Pancreas (tissue), 10 donors: ENCODE data around the gene TRAF4. TPM values are rescaled to one million over a fixed set of nuclear protein-coding genes. Genes with fewer than 3 reads are reported as not detected.

ENCODE experiments used
- ATAC-seq, 4 donors: fragments of 200-7000 bp; cut with Tn5 transposase; one replicate each; pipeline versions ENCODE4 v1.8.0 to v1.9.1; 2020; ENCODE audit warnings: mild to moderate bottlenecking in 4 of 4, moderate library complexity in 4 of 4
- DNase-seq, 6 donors: peaks; one replicate each; pipeline ENCODE4 v3.0.0-alpha.2; 2020
- FAIRE-seq: peaks from 2 replicates; lab custom pipeline; 2012; peaks lifted over from hg19 to GRCh38; lab: Jason Lieb, UNC
- H3K27ac ChIP-seq, 4 donors: fragments of 200-600 bp; sonication (generic); 1 replicate in 3 of 4; 2 replicates in 1 of 4; pipeline versions ENCODE4 v1.5.0 to v1.8.0; 2020
- H3K27me3 ChIP-seq, 4 donors: fragments of 200-600 bp; one replicate each; pipeline ENCODE4 v1.8.0; 2021
- H3K36me3 ChIP-seq, 3 donors: fragments of 200-600 bp; sonication (generic) in 1 of 3; one replicate each; pipeline versions ENCODE4 v1.5.0 to v1.8.0; 2020 to 2021
- H3K4me1 ChIP-seq, 3 donors: fragments of 200-600 bp; one replicate each; pipeline ENCODE4 v1.8.0; 2021
- H3K4me3 ChIP-seq, 4 donors: fragments of 200-600 bp; sonication (generic) in 2 of 4; one replicate each; pipeline versions ENCODE4 v1.5.0 to v1.8.0; 2020 to 2021
- H3K9me3 ChIP-seq, 4 donors: fragments of 200-600 bp; one replicate each; pipeline ENCODE4 v1.8.0; 2021
- CTCF ChIP-seq, 4 donors: fragments of 200-600 bp; sonication (generic) in 3 of 4; IDR thresholded peaks; one replicate each; pipeline versions ENCODE4 v1.5.0 to v1.8.0; 2021; ENCODE audit warnings: antibody characterized with exemption in 4 of 4
- WGBS, 2 donors: extraction: QIAGEN DNeasy Blood & Tissue Kit; methylation state at CpG; one replicate each; pipeline ENCODE4 v1.1.7; 2013; 5-methylcytosine and 5-hydroxymethylcytosine counted together
- intact Hi-C, 3 donors: fragments of 100-400 bp; cut with DNase I; formaldehyde crosslinking; loops; one replicate each; pipeline versions ENCODE4 v1.11.1 to v1.14.2; 2022
- polyA plus RNA-seq, 2 donors: library from polyadenylated mRNA; stranded (reverse); fragments of 200-250 nt; gene quantifications; one replicate each; pipeline ENCODE4 v1.2.3, GENCODE V29; 2013
- total RNA-seq, 6 donors: library from RNA; stranded (reverse); fragmentation: NEBNext Ultra II Directional in 4 of 6; extraction: Animal tissue kit (Norgen Biotek cat#: 25700) in 4 of 6; gene quantifications; one replicate each; pipeline versions ENCODE4 v1.2.1 to v1.2.4, GENCODE V29; 2021 to 2023
- donor health status: healthy with polysubstance abuse.
- donor health status: DM: no; HTN: no; CAD: no; lungs with moderate emphysema.
- donor health status: DM: no; HTN: no; CAD: no.
- donor health status: control.
- donor health status: control.
- donor health status: Bipolar disorder and iron deficiency.
- donor health status: DM: yes; HTN: yes; CAD: no.
- donor health status: DM: no; HTN: no; CAD: no.
- donor health status: DM: no; HTN: no; CAD: no.
- donor health status: DM: yes; HTN: yes; CAD: no.

Gene TRAF4
- total and polyA plus RNA-seq, 8 donors: 22.6 to 48.2 (median 33.2) TPM

- intact Hi-C loops: no loop called here
- WGBS, 2 donors: 63 to 66% methylated on average over 2 of the region's 2 CpGs
- ATAC-seq (no peak), DNase-seq (no peak), FAIRE-seq (no peak)
- H3K9me3 ChIP-seq: no peaks in the 10 kb centered on the region
- no peak for TF ChIP-seq CTCF (IDR thresholded peaks at IDR 0.05)
- no peak overlapping the region for H3K27ac ChIP-seq
- no peaks in the 10 kb centered on the region for H3K36me3 ChIP-seq
- H3K4me3 ChIP-seq: no peak overlapping the region
- H3K27me3 ChIP-seq: no peaks in the 10 kb centered on the region
- no peaks in the 10 kb centered on the region for H3K4me1 ChIP-seq
Observed at GRCh38 chr17:28796062-28796461, 52.3 kb downstream of the TRAF4 start.

Other genes starting within 250 kb of the TRAF4 start
- under 1 TPM in 2 of 6 donors, not detected in 4; 0.09 to 0.19 TPM for gene FOXN1, start 237.7 kb upstream of the TRAF4 start, total RNA-seq
- under 1 TPM in 1 of 2 donors, not detected in 1; 0.02 TPM for gene FOXN1, start 237.7 kb upstream of the TRAF4 start, polyA plus RNA-seq
- 10 to 100 TPM in 4 of 6 donors, 1 to 10 TPM in 2; 9.3 to 17.9 (median 11.2) TPM for gene UNC119, start 191.4 kb upstream of the TRAF4 start, total RNA-seq
- gene UNC119, start 191.4 kb upstream of the TRAF4 start, polyA plus RNA-seq: 10 to 100 TPM; 18.1 to 31.1 TPM
- gene PIGS, start 172.5 kb upstream of the TRAF4 start, total RNA-seq: 10 to 100 TPM in 5 of 6 donors, 1 to 10 TPM in 1; 9.4 to 26.5 (median 15.9) TPM
- 10 to 100 TPM in 1 of 2 donors, 1 to 10 TPM in 1; 9.2 to 24.0 TPM for gene PIGS, start 172.5 kb upstream of the TRAF4 start, polyA plus RNA-seq
- gene ALDOC, start 167.1 kb upstream of the TRAF4 start, total RNA-seq: 1 to 10 TPM in 5 of 6 donors, under 1 TPM in 1; 0.69 to 5.5 (median 1.8) TPM
- 1 to 10 TPM; 2.4 to 8.4 TPM for gene ALDOC, start 167.1 kb upstream of the TRAF4 start, polyA plus RNA-seq
- gene SPAG5, start 145.0 kb upstream of the TRAF4 start, total RNA-seq: 1 to 10 TPM in 5 of 6 donors, under 1 TPM in 1; 0.93 to 2.7 (median 1.7) TPM
- 1 to 10 TPM; 3.9 to 7.4 TPM for gene SPAG5, start 145.0 kb upstream of the TRAF4 start, polyA plus RNA-seq
- 1 to 10 TPM; 2.2 to 6.1 (median 3.0) TPM for gene RSKR, start 129.8 kb upstream of the TRAF4 start, total RNA-seq
- 1 to 10 TPM; 3.9 to 6.9 TPM for gene RSKR, start 129.8 kb upstream of the TRAF4 start, polyA plus RNA-seq
- 10 to 100 TPM; 45.5 to 78.9 (median 55.2) TPM for gene BLTP2, start 98.9 kb upstream of the TRAF4 start, total RNA-seq
- gene BLTP2, start 98.9 kb upstream of the TRAF4 start, polyA plus RNA-seq: 10 to 100 TPM; 22.4 to 25.4 TPM
- 10 to 100 TPM; 13.8 to 32.0 (median 18.7) TPM for gene SDF2, start 82.1 kb upstream of the TRAF4 start, total RNA-seq
- 10 to 100 TPM; 16.6 to 38.6 TPM for gene SDF2, start 82.1 kb upstream of the TRAF4 start, polyA plus RNA-seq
- gene SUPT6H, start 81.8 kb upstream of the TRAF4 start, total RNA-seq: 10 to 100 TPM; 21.8 to 31.3 (median 26.4) TPM
- 10 to 100 TPM; 41.5 to 49.0 TPM for gene SUPT6H, start 81.8 kb upstream of the TRAF4 start, polyA plus RNA-seq
- gene PROCA1, start 32.1 kb upstream of the TRAF4 start, total RNA-seq: 1 to 10 TPM in 1 of 6 donors, under 1 TPM in 5; 0.19 to 1.5 (median 0.33) TPM
- gene PROCA1, start 32.1 kb upstream of the TRAF4 start, polyA plus RNA-seq: 1 to 10 TPM; 2.0 to 3.1 TPM
- gene RAB34, start 26.1 kb upstream of the TRAF4 start, total RNA-seq: 10 to 100 TPM in 1 of 6 donors, 1 to 10 TPM in 4, under 1 TPM in 1; 0.94 to 10.6 (median 5.3) TPM
- gene RAB34, start 26.1 kb upstream of the TRAF4 start, polyA plus RNA-seq: 10 to 100 TPM; 11.7 to 17.7 TPM
- gene RPL23A, start 24.0 kb upstream of the TRAF4 start, total RNA-seq: 100 to 1,000 TPM; 551 to 988 (median 835) TPM
- gene RPL23A, start 24.0 kb upstream of the TRAF4 start, polyA plus RNA-seq: 100 to 1,000 TPM; 305 to 640 TPM
- gene TLCD1, start 17.8 kb upstream of the TRAF4 start, total RNA-seq: 1 to 10 TPM; 3.7 to 6.4 (median 4.2) TPM
- gene TLCD1, start 17.8 kb upstream of the TRAF4 start, polyA plus RNA-seq: 10 to 100 TPM; 10.2 to 10.5 TPM
- 1 to 10 TPM; 2.5 to 5.8 (median 3.8) TPM for gene NEK8, start 15.2 kb upstream of the TRAF4 start, total RNA-seq
- 1 to 10 TPM; 8.4 to 9.7 TPM for gene NEK8, start 15.2 kb upstream of the TRAF4 start, polyA plus RNA-seq
- 10 to 100 TPM in 1 of 6 donors, 1 to 10 TPM in 5; 5.5 to 15.6 (median 8.9) TPM for gene FAM222B, start 98.8 kb downstream of the TRAF4 start, total RNA-seq
- gene FAM222B, start 98.8 kb downstream of the TRAF4 start, polyA plus RNA-seq: 1 to 10 TPM; 6.6 to 7.4 TPM
- gene ERAL1, start 111.0 kb downstream of the TRAF4 start, total RNA-seq: 10 to 100 TPM; 11.7 to 21.7 (median 15.5) TPM
- gene ERAL1, start 111.0 kb downstream of the TRAF4 start, polyA plus RNA-seq: 10 to 100 TPM; 33.4 to 36.8 TPM
- gene FLOT2, start 153.7 kb downstream of the TRAF4 start, total RNA-seq: 10 to 100 TPM; 32.1 to 65.2 (median 35.6) TPM
- 10 to 100 TPM; 37.4 to 43.9 TPM for gene FLOT2, start 153.7 kb downstream of the TRAF4 start, polyA plus RNA-seq
- 1 to 10 TPM; 2.6 to 6.1 (median 4.5) TPM for gene DHRS13, start 159.1 kb downstream of the TRAF4 start, total RNA-seq
- 1 to 10 TPM; 8.6 to 9.8 TPM for gene DHRS13, start 159.1 kb downstream of the TRAF4 start, polyA plus RNA-seq
- 10 to 100 TPM; 19.9 to 31.6 (median 25.6) TPM for gene PHF12, start 207.5 kb downstream of the TRAF4 start, total RNA-seq
- gene PHF12, start 207.5 kb downstream of the TRAF4 start, polyA plus RNA-seq: 10 to 100 TPM; 23.5 to 25.7 TPM